GM21367 (cell line): ENCODE results near the gene GIGYF1.

Experiments used
- ATAC-seq: cut with Tn5 transposase; IDR thresholded peaks from one replicate; pipeline ENCODE4 v1.9.1; 2021; ENCODE audit not compliant: unreplicated experiment

GIGYF1 gene

GRCh38 chr7:100684534-100685042 lies 9.5 kb downstream of the GIGYF1 start:
- no peak for ATAC-seq

GRCh38 chr7:100683659-100684533 lies 10.2 kb downstream of the GIGYF1 start:
- no peak for ATAC-seq

GRCh38 chr7:100682991-100683658 lies 10.9 kb downstream of the GIGYF1 start:
- no peak for ATAC-seq

- ATAC-seq = no peak
Observed at GRCh38 chr7:100682228-100682741, 11.8 kb downstream of the GIGYF1 start.

- ATAC-seq = no peak
Observed at GRCh38 chr7:100681491-100682227, 12.4 kb downstream of the GIGYF1 start.

- ATAC-seq = no peak
Observed at GRCh38 chr7:100680576-100681271, 13.3 kb downstream of the GIGYF1 start.

- no peak for ATAC-seq
Observed at GRCh38 chr7:100679927-100680575, 14.0 kb downstream of the GIGYF1 start.

- ATAC-seq = no peak
Observed at GRCh38 chr7:100679129-100679926, 14.7 kb downstream of the GIGYF1 start.

- no peak for ATAC-seq
Observed at GRCh38 chr7:100678291-100678984, 15.6 kb downstream of the GIGYF1 start.

- no peak for ATAC-seq
Observed at GRCh38 chr7:100677308-100678267, 16.5 kb downstream of the GIGYF1 start.

- ATAC-seq = no peak
Observed at GRCh38 chr7:100676501-100677306, 17.3 kb downstream of the GIGYF1 start.

- no peak for ATAC-seq
Observed at GRCh38 chr7:100675581-100676350, 18.3 kb downstream of the GIGYF1 start.

GRCh38 chr7:100675105-100675451 lies 19.0 kb downstream of the GIGYF1 start:
- ATAC-seq = no peak

GRCh38 chr7:100674411-100675104 lies 19.5 kb downstream of the GIGYF1 start:
- no peak for ATAC-seq

GRCh38 chr7:100673942-100674410 lies 20.1 kb downstream of the GIGYF1 start:
- no peak for ATAC-seq
